ENCODE measurements around the gene SCYGR3.

SCYGR3 gene, protein sequence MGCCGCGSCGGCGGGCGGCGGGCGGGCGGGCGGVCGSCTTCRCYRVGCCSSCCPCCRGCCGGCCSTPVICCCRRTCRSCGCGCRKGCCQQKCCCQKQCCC

DNA sequence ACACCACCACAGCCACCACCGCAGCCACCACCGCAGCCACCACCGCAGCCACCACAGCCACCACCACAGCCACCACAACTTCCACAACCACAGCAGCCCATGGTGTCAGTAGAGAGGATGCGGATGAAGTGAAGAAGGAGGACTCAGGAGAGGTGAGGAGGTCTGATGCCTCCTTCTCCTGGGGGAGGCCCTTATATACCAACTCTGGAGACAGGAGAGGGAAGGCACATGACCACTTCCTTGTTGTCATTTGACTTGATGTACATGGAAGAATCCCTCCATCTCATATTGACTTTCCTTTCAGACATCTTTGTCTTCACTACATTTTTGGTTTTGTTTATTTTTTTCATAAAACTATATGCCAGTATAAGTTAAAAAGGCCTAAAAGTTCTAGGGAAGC, at the start of gene SCYGR3:
TSS of gene SCYGR3 (minus strand) at position 101 of the 400 bp plus-strand sequence. CDS start at position 101, 0 bp downstream.
- DNase-seq, result no peak

DNA sequence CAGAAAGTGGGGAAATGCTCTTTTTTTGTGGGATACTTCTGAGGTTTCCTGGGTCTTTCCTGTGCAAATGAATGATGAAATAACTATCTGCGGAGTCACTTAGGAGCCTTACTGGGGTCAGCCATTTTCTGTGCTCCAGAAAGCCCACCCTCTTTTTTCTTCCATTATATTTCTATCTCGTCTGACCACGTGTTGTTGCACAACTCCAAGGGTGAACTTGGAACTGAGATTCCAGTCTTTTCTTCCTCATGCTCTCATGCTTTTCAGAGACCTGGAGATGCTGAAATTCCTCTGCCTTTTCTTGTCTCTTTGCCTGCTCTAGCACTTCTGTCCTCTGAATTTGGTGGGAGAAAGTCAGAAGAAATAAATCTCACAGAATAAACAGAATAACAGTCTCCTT, 47.2 kb upstream of the SCYGR3 start:
- DNase-seq, result no peak

DNA sequence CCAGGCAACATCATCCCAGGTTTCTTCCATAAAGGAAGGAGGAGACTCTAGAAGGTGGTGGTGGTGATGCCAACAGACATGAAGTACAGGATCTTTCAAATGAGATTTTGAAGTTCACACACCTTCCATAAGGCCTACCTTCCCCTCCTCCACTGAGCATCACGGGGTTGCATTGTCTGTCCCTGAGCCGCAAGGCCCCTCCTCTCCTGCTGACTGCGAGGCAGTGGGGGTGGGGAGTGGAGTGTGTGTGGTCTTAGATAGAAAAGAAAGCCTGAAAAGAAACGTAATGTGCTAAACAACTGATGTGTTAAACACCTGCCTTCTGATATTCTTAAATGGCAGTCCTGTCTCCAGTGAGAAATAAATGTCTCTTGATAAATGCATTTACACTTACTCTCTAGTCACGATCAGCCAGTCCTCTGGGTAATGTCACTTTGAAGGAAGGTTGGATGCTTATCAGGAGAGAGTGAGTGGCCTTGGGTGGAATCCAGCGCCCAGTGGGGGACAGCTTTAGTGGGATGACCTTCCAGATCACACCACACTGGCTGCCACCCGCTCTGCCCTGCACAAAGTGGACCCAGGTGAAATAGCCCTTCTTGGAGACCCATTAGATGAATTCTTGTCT, 46.5 kb upstream of the SCYGR3 start:
- DNase-seq, result no peak

DNA sequence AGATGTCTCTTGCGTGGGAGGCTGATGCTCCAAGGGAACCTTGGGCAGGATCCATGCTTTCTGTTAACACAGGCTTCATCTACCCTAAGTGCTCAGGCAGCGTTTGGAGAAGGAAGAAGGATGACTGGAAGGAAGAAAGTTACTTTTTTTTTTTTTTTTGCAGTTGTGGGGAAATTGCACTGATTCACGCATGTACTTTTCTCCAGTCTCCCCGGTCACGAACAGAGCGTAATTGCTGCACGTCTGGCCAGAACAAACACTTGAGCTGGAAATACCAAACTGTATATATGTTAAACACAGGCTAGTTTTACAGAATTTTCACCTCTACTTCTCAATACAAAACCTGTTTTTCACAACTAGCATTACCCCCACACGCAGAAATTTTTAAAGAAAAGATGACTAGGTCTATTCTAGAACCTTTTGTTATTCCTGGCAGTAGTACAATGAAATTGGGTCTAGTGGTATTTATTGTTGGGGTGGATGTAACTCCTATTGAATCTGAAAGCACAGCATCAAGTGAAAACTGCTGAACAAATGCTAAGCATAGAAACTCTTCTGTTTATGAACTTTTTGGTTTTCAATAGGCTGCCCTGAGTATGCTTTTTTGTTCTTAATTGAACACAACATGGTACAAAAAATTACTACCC, 42.7 kb upstream of the SCYGR3 start:
- no peak for DNase-seq

DNA sequence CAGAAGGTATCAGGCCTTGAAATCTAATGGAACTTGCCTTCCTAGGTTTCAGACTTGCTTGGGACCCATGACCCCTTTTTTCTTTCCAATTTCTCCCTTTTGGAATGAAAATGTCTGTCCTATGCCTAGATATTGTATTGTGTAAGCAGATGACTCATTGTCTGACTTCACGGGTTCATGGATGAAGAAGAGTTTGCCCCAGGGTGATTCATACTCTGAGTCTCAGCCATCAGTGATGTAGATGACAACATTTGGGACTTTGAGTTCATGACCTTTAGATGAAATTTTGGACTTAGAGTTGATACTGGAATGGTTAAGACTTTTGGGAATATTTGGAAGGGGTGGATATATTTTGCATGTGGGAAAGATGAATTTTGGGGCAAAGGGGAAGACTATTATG, 40.8 kb upstream of the SCYGR3 start:
- no peak for DNase-seq

DNA sequence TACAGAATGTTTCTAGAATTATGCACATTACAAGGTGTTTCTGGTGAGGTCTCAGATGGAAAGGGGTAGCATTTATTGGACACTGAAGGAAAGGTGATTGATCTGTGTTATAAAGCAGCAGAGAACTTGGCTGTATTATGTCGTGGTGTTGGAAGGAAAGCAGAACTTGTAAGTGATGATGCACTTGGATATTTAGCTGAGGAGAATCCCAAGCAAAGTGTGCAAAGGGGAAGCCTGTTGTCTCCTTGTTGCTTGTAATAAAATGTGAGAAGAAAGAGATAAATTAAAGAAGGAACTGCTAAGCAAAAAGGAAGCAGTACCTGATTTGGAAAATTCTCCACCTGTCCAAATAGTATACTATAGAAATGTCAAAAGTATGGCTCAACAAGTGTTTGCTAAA, 39.8 kb upstream of the SCYGR3 start:
- no peak for DNase-seq

DNA sequence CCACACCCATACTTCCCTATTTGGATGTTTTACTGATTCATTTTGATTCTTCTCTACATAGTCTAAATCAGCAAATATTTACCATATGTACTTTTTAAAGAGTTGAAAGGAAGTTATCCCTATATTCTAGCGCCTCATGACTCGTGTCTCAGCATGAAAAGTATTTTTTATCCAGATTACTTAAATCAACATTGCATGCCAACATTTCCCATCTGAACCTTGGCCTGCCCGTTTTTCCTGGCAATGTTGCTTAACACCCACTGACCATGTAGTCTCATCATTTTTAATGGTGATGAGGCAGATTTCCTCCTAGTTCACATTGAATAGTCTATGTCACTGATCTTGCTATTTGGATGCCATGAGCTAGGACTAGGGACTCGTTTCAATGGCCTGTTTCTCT, 38.8 kb upstream of the SCYGR3 start:
- DNase-seq, result no peak

DNA sequence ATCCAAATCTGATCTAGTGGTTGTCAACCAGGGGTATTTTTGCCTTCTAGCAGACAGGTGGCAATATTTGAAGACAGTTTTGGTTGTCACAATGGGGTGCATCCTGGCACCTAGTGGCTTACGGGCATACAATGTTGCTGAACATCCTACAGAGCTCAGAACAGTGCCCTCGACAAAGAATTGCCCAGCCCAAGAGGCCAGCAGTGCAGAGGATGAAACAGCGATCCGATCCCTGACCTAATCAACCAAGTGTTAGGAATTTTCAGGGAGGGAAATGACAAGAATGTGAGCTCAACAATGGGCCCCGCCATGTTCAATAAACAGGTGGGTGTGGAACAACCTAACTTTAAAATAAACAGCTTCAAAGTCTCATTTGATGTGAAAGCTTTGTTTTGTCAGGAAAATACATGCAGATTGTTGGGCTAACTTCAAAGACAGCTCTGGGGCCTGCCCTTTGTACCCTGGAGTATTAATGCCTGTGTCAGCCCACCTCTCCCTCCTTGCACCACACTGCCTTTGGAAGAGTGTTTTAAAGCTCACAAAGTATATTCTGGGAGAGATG, 29.4 kb upstream of the SCYGR3 start:
- DNase-seq, result no peak

DNA sequence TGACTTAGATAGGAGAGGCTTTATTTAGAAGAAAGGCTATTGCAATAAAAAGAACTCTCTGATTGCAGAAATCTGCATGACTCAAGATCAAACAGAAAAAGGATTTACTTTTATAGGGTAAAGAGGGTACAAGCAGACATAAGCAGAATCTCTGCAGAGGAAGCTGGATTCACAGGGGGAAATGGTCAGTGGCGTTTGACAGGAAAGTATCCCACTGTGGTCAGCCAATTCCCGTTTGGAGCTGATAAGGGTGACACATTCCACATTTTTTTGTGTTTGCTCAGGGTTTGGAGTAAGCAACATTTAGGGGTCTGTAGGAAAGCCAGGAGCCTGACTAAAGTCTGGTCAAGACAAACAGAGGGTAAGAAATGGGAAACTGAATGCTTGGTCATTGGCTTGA, 28.0 kb upstream of the SCYGR3 start:
- no peak for DNase-seq

DNA sequence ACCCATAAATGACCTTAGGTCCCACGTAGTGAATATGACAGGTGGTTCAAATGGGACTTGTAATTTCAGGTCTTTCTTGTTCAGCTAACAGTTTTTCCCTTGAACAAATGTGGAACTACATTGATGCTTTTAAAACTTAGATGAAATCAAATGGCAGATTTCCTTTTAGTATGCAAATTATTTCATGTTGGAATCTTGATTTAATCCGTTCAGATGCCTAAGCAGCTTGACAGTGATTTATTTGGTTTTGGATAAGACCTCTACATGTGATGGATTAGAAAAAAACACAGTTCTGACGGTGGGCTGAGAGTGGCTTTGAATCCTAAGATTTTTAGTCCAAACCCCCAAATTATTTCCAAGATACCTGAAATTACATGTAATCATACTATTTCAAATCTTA, 19.6 kb upstream of the SCYGR3 start:
- DNase-seq, result peak; percentile 24

DNA sequence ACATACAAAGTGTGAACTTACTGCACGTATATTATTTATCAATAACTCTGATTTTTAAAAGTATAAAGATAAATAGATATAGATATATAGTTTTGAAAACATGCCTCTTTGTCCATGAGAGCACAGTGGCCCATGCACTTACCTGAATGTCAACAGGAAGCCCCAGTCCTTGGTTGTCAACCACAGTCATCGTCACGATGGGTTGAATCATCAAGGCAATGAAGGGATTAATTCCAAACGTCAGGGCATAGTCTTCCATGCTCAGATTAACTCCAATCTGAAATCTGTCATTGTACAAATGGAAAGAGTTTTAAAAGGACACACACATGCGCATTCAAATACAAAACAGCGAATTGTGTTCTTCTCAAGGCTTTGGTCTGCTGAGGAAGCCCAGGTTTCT, 18.2 kb upstream of the SCYGR3 start:
- no peak for DNase-seq

DNA sequence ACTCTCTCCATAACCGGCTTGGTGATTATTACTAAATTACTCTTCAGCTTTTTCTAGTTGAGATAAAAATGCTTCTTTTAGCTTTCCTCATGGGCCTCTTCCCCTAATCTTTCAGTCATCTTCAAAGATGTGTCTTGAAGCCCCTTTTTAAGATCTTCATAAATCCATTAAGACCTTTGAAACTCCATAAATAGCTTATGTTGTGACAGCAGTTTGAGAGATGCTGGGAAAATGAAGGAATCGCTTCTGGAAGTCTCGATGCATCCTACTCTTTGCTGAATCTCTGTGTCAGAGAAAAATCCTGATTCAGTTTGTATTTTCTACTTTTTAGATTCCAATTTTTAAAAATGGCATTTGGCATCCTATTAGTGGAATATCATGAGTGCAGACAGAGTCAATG, 15.7 kb upstream of the SCYGR3 start:
- no peak for DNase-seq

DNA sequence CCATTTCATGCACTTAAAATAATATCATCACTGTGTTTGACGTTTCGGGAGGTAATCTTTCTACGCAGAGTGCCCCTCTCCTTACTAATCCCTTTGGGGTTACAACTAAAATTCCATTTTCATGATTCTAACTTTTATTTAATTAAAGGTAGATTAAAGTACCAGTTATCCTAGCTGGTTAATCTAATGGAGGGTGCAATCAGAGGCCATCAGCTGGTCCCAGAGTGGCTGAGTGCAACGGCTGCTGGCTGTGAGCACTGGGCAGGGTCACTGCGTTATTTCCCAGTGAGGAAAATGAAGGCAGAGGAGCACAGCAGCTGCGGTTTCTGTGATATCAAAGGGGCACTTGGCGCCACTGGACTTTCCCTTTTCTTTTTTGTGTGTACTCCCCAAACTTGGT, 14.8 kb upstream of the SCYGR3 start:
- DNase-seq, result no peak

DNA sequence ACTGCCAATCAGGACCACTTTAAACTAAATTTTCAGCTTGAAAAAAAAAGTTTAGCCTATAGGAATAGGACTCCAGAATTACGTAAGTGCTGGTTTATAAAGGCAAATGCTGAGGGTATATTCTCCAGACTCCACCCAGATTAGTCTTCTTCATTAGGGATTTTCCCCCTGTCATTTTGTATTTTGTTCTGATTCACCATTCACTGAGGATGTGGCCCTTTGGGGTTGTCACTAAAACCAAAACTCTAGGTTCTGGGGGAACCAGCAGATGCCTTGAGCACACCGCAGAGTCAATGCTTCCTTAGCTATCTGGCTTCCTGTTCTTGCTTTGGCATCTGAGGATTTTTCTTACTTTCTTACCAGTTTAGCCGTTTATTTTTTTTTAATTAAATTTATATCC, 13.1 kb upstream of the SCYGR3 start:
- DNase-seq, result no peak

DNA sequence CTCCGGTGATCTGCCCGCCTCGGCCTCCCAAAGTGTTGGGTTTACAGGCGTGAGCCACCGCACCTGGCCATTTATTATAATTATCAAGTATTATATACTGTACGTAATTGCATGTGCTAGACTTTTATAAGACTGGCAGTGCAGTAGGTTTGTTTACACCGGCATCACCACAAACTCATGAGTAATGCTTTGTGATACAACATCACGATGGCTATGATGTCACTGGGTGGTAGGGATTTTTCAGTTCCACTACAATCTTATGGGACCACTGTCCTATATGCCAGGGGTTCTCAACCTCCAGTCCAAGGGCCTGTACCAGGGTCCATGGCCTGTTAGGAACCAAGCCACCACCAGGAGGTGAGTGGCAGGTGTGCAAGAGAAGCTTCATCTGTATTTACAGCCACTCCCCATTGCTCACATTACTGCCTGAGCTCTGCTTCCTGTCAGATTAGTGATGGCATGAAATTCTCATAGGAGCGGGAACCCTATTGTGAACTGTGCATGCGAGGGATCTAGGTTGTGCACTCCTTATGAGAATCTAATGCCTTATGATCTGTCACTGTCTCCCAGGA, 12.0 kb upstream of the SCYGR3 start:
- DNase-seq, result no peak

DNA sequence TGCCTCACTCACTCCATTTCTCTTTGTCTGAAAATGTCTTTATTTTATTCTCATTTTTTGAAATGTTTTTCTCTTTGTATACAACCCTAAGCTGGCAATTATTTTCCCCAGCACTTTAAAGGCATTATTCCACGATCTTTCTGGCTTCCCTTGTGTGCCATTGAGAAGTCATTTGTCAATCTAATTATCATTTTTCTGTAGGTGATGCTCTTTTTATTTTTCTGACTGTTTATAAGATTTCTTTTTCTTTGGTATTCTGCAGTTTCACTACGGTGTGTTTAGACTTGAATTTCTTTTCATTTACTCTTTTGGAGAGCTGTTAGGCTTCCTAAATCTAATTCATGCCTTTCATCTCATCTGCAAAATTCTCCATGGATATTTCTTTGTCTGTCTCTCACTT, 10.8 kb upstream of the SCYGR3 start:
- no peak for DNase-seq

DNA sequence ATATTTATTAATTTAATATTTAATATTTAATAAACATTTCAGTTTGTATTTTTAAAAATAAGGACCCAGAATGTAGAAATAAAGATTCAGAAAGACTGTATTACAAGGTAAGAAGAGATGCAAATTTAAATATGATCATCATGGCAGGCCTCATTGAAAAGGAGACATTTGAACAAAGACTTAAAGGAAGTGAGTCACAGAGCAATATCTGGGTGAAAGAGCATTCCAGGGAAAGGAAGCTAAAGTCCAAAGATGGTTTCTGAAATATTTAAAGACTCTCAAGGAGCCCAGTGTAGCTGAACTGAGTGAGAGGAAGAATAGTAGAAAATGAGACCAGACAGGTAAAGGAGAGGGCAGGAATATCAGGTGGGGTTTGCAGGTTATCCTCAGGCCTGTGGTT, 8.6 kb upstream of the SCYGR3 start:
- no peak for DNase-seq

DNA sequence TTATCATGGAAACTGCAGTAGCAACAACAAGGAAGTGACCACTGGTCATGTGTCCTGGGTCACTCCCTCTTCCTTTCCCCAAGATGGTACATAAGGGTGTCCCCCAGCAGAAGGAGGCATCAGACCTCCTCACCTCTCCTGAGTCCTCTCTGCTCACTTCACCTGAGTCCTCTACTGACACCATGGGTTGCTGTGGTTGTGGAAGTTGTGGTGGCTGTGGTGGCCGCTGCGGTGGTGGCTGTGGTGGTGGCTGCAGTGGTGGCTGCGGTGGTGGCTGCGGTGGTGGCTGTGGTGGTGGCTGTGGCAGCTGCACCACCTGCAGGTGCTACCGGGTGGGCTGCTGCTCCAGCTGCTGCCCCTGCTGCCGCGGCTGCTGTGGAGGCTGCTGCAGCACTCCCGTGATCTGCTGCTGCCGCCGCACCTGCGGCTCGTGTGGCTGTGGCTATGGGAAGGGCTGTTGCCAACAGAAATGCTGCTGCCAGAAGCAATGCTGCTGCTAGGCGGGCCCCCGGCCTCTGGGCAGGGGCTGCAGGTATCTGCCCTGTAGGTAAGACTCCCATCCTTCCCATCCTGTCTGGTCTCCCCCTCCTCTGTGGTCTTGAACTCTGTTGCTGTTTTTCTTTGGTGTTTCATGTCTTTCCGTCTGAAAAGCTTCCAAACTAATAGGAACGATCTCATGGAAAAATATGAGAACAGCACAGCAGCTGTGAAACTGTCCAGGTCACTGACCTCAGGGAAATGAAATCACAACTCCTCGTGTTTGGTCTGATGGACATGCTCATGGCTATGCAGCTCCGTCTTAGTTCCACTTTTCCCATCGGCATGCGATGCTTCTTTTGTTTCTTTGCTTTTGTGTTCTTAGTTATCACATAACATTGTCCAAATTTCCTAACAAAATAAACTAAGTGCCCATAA, 2.9 kb upstream of the SCYGR3 start, which contains the start of gene SCYGR4:
TSS of gene SCYGR4 (plus strand) at position 183 of the 915 bp plus-strand sequence. CDS start at position 183, 0 bp downstream.
- no peak for DNase-seq

DNA sequence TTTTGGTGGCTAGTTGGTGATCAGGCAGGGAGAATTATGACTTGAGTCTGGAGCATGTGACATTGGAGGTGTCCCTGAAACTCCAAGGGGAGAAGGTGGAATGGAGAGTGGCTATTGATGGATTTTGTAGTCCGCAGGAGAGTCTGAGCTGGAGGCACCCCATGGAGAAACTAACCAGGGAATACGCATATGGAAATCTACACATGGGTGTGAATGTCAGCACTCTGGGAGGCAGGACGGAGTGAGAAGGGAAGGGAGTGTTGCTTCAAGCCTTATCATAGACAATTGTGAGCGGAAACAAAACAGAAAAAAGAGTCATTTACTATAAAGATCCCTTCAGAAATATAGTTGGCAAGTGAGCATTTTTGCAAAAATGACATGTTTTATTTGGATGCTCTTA, 2.0 kb upstream of the SCYGR3 start:
- DNase-seq, result no peak

DNA sequence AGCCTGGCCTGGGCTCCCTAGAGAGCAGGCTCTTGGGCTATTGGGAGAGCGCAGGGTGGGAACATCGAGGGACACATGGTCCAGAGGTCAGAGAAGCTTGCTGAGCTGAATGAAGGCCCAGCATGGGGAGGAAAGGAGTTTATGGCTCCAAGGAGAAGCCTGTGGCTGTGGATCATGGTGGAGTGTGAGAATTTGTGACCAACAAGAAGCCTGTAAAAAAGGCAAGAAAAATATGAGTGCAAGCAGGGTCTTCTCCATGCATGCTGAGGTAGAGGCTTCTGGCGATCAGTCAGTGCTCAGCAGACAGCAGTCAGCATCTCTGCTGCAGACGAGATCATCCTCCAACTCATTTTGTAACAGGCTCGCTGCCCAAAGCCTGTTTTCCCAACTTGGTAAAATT, 1.3 kb upstream of the SCYGR3 start:
- no peak for DNase-seq

DNA sequence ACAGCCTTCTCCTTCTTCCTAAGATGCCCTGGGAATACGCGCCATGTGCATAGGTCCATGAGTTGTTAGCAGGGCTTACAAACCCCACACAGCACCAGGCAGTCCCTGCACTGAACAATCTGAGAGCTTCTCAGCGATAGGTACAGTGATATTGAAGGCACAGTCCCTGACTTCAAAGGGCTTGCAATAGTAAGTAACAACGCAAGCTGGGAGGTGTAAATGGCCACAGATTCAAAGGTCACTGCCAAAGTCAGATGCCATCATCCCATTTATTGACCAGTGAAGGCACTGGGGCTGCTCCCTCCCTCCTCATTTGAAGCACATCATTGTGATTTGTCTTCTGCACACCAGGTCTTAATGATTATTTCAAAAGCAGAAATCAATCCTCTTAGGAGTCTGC, 541 bp upstream of the SCYGR3 start:
- no peak for DNase-seq

DNA sequence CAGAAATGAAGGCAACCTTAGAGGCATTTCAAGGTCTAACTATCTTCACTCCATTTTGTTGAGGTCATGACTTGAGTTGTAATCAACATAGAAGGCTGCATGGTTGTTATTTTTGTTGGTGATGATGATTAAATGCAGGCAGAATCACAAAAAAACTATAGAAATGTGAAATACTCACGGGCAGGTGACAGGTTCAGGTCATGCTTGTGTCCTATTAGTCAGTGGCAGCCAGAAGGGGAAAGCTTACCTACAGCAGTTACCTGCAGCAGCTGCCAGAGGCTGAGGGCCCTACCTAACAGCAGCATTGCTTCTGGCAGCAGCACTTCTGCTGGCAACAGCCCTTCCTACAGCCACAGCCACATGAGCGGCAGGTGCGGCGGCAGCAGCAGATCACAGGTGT, 394 bp downstream of the SCYGR3 start:
- no peak for DNase-seq

DNA sequence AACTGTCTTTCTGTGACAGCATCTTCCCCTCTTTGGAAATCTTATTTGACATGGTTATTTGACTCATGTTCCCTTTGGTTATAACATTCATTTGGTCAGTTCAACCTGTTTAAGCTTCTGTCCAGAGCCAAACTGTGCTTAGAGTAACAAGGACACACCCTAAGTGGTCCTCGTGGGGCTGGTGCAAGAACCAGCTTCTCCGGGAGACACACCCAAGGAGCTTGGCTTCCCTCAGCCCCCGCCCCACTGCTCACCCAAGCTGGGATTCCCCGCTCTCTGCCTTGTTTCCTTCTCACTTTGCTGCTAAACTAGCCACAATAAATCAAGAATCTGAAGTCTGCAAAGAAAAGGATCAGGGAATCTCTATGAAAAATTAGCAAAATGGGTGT, 1.4 kb downstream of the SCYGR3 start:
- DNase-seq, result no peak
